OCI-LY7 (cell line): ENCODE data around the gene DMD.

Experiments
- EZH2phosphoT487 ChIP-seq: fragments of 200-600 bp; sonication (generic); IDR thresholded peaks from 2 replicates; pipeline ENCODE4 v1.6.1; 2018; ENCODE audit warnings: low read depth, borderline replicate concordance, mild to moderate bottlenecking, mixed run types, antibody characterized with exemption, low read length, moderate library complexity, mixed read lengths
- TF ChIP-seq, protein P1 (sequence below): fragments of 200-600 bp; sonication (generic); conservative IDR thresholded peaks from 2 replicates; pipeline ENCODE4 v1.5.1; 2014; ENCODE audit warnings: mild to moderate bottlenecking, antibody characterized with exemption, low read length, moderate library complexity, mixed read lengths

GRCh38 chrX:33065415-33065814 lies 145.9 kb downstream of the DMD start:
- TF ChIP-seq, protein P1, sequence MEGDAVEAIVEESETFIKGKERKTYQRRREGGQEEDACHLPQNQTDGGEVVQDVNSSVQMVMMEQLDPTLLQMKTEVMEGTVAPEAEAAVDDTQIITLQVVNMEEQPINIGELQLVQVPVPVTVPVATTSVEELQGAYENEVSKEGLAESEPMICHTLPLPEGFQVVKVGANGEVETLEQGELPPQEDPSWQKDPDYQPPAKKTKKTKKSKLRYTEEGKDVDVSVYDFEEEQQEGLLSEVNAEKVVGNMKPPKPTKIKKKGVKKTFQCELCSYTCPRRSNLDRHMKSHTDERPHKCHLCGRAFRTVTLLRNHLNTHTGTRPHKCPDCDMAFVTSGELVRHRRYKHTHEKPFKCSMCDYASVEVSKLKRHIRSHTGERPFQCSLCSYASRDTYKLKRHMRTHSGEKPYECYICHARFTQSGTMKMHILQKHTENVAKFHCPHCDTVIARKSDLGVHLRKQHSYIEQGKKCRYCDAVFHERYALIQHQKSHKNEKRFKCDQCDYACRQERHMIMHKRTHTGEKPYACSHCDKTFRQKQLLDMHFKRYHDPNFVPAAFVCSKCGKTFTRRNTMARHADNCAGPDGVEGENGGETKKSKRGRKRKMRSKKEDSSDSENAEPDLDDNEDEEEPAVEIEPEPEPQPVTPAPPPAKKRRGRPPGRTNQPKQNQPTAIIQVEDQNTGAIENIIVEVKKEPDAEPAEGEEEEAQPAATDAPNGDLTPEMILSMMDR: no peak
- no peak for TF ChIP-seq EZH2phosphoT487
